Gastroesophageal sphincter (tissue), 3 donors: Measurements from ENCODE around the gene SERPINE1.

Experiments used
- CTCF ChIP-seq, 4 experiments: fragments of 200-600 bp in 2 of 4; fragments of 450-650 bp in 2 of 4; sonication (generic) in 1 of 4; IDR thresholded peaks; one replicate each; pipeline ENCODE4 v1.5.1; 2017 to 2019; ENCODE audit warnings: antibody characterized with exemption in 4 of 4, mild to moderate bottlenecking in 2 of 4, moderate library complexity in 2 of 4
- EP300 ChIP-seq: sonication (generic); formaldehyde crosslinking; IDR thresholded peaks from one replicate; pipeline ENCODE4 v1.6.1; 2017; ENCODE audit warnings: antibody characterized with exemption, mild to moderate bottlenecking
- POLR2A ChIP-seq, 2 donors: fragments of 450-650 bp; IDR thresholded peaks; one replicate each; pipeline ENCODE4 v1.6.1; 2017; ENCODE audit warnings: antibody characterized with exemption in 2 of 2, mild to moderate bottlenecking in 2 of 2, moderate library complexity in 1 of 2
- POLR2AphosphoS5 ChIP-seq: sonication (generic); formaldehyde crosslinking; IDR thresholded peaks from one replicate; pipeline ENCODE4 v1.6.1; 2017; ENCODE audit warnings: antibody characterized with exemption

GRCh38 chr7:101088858-101089529 lies 37.9 kb upstream of the SERPINE1 start:
- TF ChIP-seq POLR2A (IDR thresholded peaks at IDR 0.05) (no peak), CTCF (IDR thresholded peaks at IDR 0.05) (no peak), POLR2AphosphoS5 (no peak), EP300 (no peak)
